HG02759 (cell line): ENCODE data around the gene EPB41L4A.

Experiments used
- ATAC-seq: cut with Tn5 transposase; IDR thresholded peaks from one replicate; pipeline ENCODE4 v1.9.1; 2021; ENCODE audit warnings: mild to moderate bottlenecking, moderate library complexity; ENCODE audit not compliant: unreplicated experiment

The EPB41L4A gene

GRCh38 chr5:112316006-112316405 is 103.1 kb downstream of the EPB41L4A start:
- ATAC-seq, result no peak

DNA sequence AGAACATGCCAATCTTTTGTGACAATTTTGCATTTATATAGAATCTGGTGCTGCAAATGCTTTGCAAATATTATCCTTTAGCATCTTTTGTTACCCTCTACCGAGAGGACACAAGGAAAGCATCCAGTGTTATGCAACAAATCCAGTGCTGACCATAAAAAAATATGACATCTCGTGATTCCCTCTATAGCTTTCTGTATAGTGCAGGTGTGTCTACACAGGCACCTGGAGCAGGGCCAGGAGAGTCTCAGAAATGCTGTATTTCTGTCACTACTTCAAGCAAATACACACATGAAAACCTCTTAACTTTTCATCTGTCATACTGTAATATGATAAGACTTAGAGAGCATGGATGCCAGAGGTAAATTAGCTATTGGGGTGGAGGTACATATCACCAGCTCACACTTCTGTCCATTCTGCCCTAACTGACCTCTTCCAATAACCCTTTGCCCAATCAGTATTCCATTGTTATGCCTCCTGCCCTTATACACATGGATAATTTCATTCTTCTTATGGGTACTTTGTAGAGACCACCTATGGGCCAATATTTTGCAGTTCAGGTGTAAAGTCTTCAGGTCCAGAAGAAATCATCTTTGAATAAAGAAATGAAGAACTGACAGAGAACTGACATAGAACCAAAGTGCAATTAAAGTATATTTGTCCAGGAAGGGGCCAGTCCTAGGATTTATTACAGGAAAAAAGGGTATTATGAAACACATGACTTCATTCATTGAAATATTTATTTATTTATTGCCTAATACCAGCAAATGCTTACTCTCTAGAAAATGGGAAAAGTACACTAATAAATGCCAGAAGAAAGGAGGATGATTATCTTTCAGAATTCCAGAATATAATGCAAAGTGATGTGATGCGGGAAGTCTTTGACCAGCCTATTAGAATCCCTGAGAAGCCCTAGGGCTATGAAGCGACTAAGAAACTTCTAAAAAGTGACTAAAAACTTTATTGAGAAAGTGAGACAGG is 106.5 kb downstream of the EPB41L4A start:
- ATAC-seq, result no peak

DNA sequence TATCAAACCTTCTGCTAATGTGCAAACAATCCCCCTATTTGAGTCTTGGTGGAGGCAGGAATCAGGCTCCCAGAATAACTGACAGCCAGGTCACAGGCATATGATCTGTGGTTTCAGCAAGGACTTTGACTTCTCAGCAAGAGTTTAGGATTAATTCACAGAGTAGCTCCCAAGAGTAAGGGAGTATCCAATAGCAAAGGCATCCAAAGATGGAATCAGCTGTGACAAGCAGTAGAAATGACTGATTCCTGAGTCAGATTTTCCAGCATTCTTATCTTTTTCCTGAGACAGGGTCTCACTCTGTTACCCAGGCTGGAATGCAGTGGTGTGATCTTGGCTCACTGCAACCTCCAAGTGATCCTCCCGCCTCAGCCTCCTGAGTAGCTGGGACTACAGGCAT is 108.3 kb downstream of the EPB41L4A start:
- ATAC-seq, result no peak

GRCh38 chr5:112308608-112309007 is 110.5 kb downstream of the EPB41L4A start:
- ATAC-seq, result no peak

- ATAC-seq, result no peak
These were observed 112.1 kb downstream of the EPB41L4A start for GRCh38 chr5:112306956-112307355.

- ATAC-seq, result no peak
These were observed 114.3 kb downstream of the EPB41L4A start for GRCh38 chr5:112304743-112305142.

DNA sequence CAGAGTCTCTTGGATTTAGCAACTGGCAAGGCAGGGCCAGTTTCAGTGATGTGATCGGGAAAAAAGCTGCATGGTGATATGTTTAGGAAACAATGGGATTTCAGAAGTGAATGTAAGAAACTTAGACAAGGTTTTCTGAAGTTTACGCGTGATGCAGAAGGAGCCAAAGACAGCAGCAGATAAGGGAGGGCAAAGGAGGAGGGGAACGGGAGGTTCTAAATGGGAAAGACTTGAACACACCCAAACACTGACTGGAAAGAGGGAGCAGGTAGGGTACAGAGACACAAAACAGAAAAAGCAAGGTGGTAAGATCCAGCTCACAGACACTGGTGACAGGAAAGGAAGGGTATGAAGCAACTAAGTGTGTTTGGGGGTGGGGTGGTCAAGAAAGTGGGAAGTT is 115.4 kb downstream of the EPB41L4A start:
- ATAC-seq, result no peak

DNA sequence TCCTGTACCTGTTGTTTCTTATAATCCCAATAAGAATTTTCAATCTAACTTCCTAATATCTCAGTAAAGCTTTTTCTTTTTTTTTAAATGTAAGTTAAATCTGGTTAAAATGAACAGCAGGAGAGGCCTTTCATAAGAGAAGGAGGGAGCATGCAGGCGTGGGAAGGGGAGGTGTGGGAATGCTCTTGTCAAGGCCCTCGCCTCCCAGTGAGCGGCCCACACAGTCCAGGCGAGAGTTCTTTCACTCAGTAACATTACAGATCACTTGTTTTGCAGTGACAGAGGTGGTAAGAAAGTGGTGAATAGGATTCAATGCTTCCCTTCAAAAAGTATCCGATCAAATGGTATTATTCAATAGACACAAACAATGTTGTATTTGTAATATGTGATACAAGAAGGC is 125.0 kb downstream of the EPB41L4A start:
- ATAC-seq, result no peak

DNA sequence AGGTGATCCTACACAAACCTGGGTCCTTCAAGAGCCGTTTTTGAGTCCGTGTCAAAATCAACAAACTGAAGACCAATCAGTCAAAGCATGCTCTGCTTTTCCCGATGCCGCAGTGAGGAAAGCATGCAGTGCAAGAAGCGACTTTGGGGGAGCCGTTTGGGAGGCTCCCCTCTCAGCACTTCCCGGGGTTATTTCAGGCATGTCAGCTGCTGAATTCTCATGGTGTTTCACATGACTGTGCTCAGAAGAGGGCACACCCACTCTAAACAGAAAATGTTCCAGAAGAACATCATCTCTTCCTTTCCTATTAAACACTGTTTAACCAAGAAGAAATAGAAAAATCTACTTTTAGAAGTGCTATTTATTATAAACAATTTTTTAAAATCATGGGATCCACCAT is 125.5 kb downstream of the EPB41L4A start:
- ATAC-seq, result no peak

- no peak for ATAC-seq
These were observed 128.4 kb downstream of the EPB41L4A start for GRCh38 chr5:112290691-112291090.

- ATAC-seq, result no peak
These were observed 129.6 kb downstream of the EPB41L4A start for GRCh38 chr5:112289465-112289864.

GRCh38 chr5:112283943-112284929 is 134.8 kb downstream of the EPB41L4A start:
- no peak for ATAC-seq

DNA sequence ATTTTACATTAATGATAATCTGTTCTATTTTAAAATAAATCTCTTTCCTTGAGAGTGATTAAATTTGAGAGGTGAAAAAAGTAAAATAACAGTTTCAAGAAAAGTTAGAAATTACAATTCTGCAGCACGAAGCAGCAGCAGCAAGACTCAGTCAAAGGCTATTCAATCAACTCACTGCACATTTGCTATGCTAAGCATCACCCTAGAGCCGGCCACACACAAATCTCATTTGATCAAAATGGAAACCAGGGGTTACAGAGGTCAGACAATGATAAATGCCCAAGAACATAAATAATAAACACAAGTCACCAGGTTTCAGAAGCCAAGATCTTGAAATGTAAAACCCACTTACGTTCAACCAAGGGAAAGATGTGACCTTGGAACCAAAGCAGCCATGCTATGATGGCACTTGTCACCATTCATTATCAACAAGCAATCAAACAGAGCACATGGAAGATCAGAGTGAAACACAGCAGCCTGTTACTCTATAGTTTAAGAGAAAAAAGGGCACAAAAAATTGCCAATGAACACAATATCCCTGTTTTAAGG is 136.0 kb downstream of the EPB41L4A start:
- ATAC-seq, result no peak

GRCh38 chr5:112279082-112279481 is 140.0 kb downstream of the EPB41L4A start:
- ATAC-seq, result no peak

GRCh38 chr5:112276991-112277390 is 142.1 kb downstream of the EPB41L4A start:
- ATAC-seq, result no peak

DNA sequence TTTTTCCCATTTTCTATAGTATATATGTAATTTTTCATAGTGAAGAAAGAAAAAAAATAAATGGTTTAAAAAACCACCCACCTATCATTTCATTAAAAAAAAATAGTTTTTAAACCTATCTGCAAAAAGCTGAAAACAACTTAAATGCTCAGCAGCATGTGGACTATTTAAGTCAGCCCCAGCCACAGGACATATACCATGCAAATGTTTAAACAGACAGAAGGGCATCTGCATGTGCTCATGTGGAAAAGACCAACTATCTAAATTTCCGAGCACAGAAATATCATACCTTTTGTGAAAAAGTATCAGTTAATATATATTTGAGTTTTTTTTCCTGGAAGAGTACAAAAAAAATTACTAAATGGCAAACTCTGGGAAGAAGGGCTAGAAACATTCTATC is 143.4 kb downstream of the EPB41L4A start:
- ATAC-seq, result no peak

DNA sequence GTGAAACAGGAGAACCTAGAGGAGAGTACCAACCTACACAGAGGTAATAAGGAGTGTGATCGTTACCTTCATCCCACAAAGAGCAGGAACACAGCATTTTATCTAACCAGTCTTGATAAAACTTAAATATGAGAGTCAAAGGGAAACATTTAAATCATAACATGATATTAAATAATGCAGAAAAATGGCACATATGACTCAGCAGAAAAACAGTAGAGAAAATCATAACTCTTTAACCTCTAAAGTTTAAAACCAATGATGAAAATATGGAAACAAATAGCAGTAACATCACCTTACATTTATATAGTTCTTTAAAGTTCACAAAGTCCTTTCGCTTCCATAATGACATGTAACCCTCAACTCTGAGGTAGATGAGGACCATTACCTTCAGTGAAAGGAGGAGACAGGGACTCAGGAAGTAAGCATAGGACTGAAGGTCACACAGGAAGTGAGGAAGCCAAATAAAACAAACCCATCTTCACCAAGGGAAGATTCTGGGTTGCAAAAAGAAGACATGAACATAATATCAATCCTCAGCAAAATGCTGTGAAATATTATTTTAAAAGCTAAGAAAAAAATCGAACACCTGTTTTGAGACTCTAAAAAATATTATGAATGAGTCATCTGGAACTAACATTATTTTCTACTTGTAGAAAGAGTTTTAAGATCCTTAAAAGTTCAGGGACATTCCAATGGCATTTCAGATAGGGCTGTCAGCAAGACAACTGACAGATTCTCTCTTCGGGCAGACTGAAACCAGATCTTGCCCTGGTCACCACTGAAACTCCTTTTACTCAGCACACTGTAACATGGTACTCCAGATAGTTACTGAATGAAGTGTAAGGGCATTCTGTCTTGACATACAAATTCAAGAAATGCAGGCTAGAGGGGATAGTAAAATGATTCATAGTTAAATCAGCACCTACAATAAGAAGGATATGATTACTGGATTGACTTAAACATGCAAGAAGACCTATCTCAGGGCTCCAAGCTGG is 148.5 kb downstream of the EPB41L4A start:
- no peak for ATAC-seq

DNA sequence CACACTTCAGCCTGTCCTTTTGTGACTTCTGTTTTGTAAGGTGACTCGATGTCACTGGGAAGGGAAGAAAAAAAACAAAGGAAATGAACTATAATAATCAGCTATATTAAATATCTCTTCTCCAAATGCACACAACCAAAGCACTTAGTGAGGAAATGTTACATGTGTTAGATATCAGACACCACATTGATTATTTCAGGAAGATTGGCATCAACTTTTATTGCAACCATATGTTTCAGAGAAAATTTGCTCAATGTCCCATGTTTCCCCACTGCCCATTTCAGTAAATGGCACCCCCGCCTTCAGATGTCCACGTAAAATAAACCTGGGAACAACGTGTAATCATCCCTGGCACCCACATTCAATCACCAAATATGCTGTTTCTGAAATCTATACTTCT is 151.8 kb downstream of the EPB41L4A start:
- no peak for ATAC-seq

GRCh38 chr5:112264666-112265065 is 154.4 kb downstream of the EPB41L4A start:
- no peak for ATAC-seq

GRCh38 chr5:112264151-112264550 is 154.9 kb downstream of the EPB41L4A start:
- ATAC-seq, result no peak
